Measurements from ENCODE around the gene TOP3A. TPM values are rescaled to one million over a fixed set of nuclear protein-coding genes. Genes with fewer than 3 reads are reported as not detected.

Gene TOP3A
- total RNA-seq, 2 experiments from 2014 or later: 55.4 to 56.9 TPM

GRCh38 chr17:18267927-18268711 is 46.7 kb downstream of the TOP3A start:
- Mint-ChIP-seq H3K4me3 (no peak overlapping the region), H3K36me3 (no peaks in the 10 kb centered on the region), H3K27ac (peak overlapping the region; percentile 20), H3K9me3 (no peaks in the 10 kb centered on the region), H3K27me3 (no peaks in the 10 kb centered on the region), H3K4me1 (peaks cover 13% of the 10 kb centered on the region)
- no peak for DNase-seq

GRCh38 chr17:18267366-18267765 is 47.4 kb downstream of the TOP3A start:
- no peak for DNase-seq
- Mint-ChIP-seq H3K4me3 (no peak overlapping the region), H3K4me1 (peaks cover 16% of the 10 kb centered on the region), H3K36me3 (no peaks in the 10 kb centered on the region), H3K9me3 (no peaks in the 10 kb centered on the region), H3K27ac (no peak overlapping the region), H3K27me3 (no peaks in the 10 kb centered on the region)

GRCh38 chr17:18263885-18264682 is 50.7 kb downstream of the TOP3A start:
- no peak overlapping the region for H3K4me3 Mint-ChIP-seq
- H3K36me3 Mint-ChIP-seq: no peaks in the 10 kb centered on the region
- no peak overlapping the region for H3K27ac Mint-ChIP-seq
- no peak for DNase-seq
- H3K4me1 Mint-ChIP-seq: peaks cover 30% of the 10 kb centered on the region
- no peaks in the 10 kb centered on the region for H3K27me3 Mint-ChIP-seq
- no peaks in the 10 kb centered on the region for H3K9me3 Mint-ChIP-seq

GRCh38 chr17:18262641-18263040 is 52.2 kb downstream of the TOP3A start:
- Mint-ChIP-seq H3K27ac (no peak overlapping the region), H3K9me3 (no peaks in the 10 kb centered on the region), H3K4me1 (peaks cover 25% of the 10 kb centered on the region), H3K36me3 (peaks cover 2% of the 10 kb centered on the region), H3K4me3 (no peak overlapping the region), H3K27me3 (no peaks in the 10 kb centered on the region)
- no peak for DNase-seq

GRCh38 chr17:18262111-18262510 is 52.7 kb downstream of the TOP3A start:
- no peak for DNase-seq
- peaks cover 2% of the 10 kb centered on the region for H3K36me3 Mint-ChIP-seq
- H3K4me3 Mint-ChIP-seq: no peak overlapping the region
- peak overlapping the region; percentile 45 for H3K27ac Mint-ChIP-seq
- no peaks in the 10 kb centered on the region for H3K27me3 Mint-ChIP-seq
- H3K4me1 Mint-ChIP-seq: peaks cover 28% of the 10 kb centered on the region
- H3K9me3 Mint-ChIP-seq: no peaks in the 10 kb centered on the region

GRCh38 chr17:18261659-18262058 is 53.1 kb downstream of the TOP3A start:
- no peaks in the 10 kb centered on the region for H3K9me3 Mint-ChIP-seq
- H3K36me3 Mint-ChIP-seq: peaks cover 2% of the 10 kb centered on the region
- H3K27ac Mint-ChIP-seq: peak overlapping the region; percentile 45
- H3K4me3 Mint-ChIP-seq: peak overlapping the region; percentile 82
- no peaks in the 10 kb centered on the region for H3K27me3 Mint-ChIP-seq
- DNase-seq: no peak
- peaks cover 29% of the 10 kb centered on the region for H3K4me1 Mint-ChIP-seq

GRCh38 chr17:18261146-18261515 is 53.7 kb downstream of the TOP3A start:
- H3K9me3 Mint-ChIP-seq: no peaks in the 10 kb centered on the region
- peaks cover 28% of the 10 kb centered on the region for H3K4me1 Mint-ChIP-seq
- peak overlapping the region; percentile 82 for H3K27ac Mint-ChIP-seq
- no peaks in the 10 kb centered on the region for H3K27me3 Mint-ChIP-seq
- H3K36me3 Mint-ChIP-seq: peaks cover 2% of the 10 kb centered on the region
- peak; percentile 56 for DNase-seq
- peak overlapping the region; percentile 82 for H3K4me3 Mint-ChIP-seq

- no peaks in the 10 kb centered on the region for H3K9me3 Mint-ChIP-seq
- H3K4me3 Mint-ChIP-seq: peak within 1 kb of the TSS; percentile 82
- H3K4me1 Mint-ChIP-seq: peaks cover 28% of the 10 kb centered on the region
- peaks cover 2% of the 10 kb centered on the region for H3K36me3 Mint-ChIP-seq
- peak; percentile 95 for DNase-seq
- H3K27me3 Mint-ChIP-seq: no peaks in the 10 kb centered on the region
- peak within 1 kb of the TSS; percentile 82 for H3K27ac Mint-ChIP-seq
These were observed 54.3 kb downstream of the TOP3A start, which contains the start of gene MIEF2 for GRCh38 chr17:18260332-18261145. Gene MIEF2 (plus strand): TSS chr17:18260662. CDS start chr17:18262721, 2,059 bp downstream.

- Mint-ChIP-seq H3K9me3 (no peaks in the 10 kb centered on the region), H3K4me3 (peak overlapping the region; percentile 82), H3K27ac (peak overlapping the region; percentile 75), H3K36me3 (peaks cover 2% of the 10 kb centered on the region), H3K27me3 (no peaks in the 10 kb centered on the region), H3K4me1 (peaks cover 28% of the 10 kb centered on the region)
- no peak for DNase-seq
These were observed 55.0 kb downstream of the TOP3A start for GRCh38 chr17:18259621-18260331.

- Mint-ChIP-seq H3K4me1 (peaks cover 28% of the 10 kb centered on the region), H3K27ac (peak within 1 kb of the TSS; percentile 90), H3K9me3 (no peaks in the 10 kb centered on the region), H3K36me3 (peaks cover 3% of the 10 kb centered on the region), H3K4me3 (peak within 1 kb of the TSS; percentile 99), H3K27me3 (no peaks in the 10 kb centered on the region)
- peak; percentile 54 for DNase-seq
These were observed 56.3 kb downstream of the TOP3A start, which contains the start of gene FLII for GRCh38 chr17:18258356-18259038. Gene FLII (minus strand): TSS chr17:18258738. CDS start chr17:18258690, 48 bp downstream.

- Mint-ChIP-seq H3K9me3 (no peaks in the 10 kb centered on the region), H3K4me3 (peak overlapping the region; percentile 99), H3K27me3 (no peaks in the 10 kb centered on the region), H3K27ac (peak overlapping the region; percentile 90), H3K4me1 (peaks cover 28% of the 10 kb centered on the region), H3K36me3 (peaks cover 5% of the 10 kb centered on the region)
- DNase-seq: peak; percentile 59
These were observed 56.8 kb downstream of the TOP3A start for GRCh38 chr17:18257982-18258355.

- DNase-seq: peak; percentile 27
- Mint-ChIP-seq H3K4me1 (peaks cover 25% of the 10 kb centered on the region), H3K27me3 (no peaks in the 10 kb centered on the region), H3K27ac (peak overlapping the region; percentile 90), H3K4me3 (peak overlapping the region; percentile 99), H3K36me3 (peaks cover 5% of the 10 kb centered on the region), H3K9me3 (no peaks in the 10 kb centered on the region)
These were observed 57.4 kb downstream of the TOP3A start for GRCh38 chr17:18257268-18257981.

GRCh38 chr17:18256776-18257175 is 58.0 kb downstream of the TOP3A start:
- H3K9me3 Mint-ChIP-seq: no peaks in the 10 kb centered on the region
- no peaks in the 10 kb centered on the region for H3K27me3 Mint-ChIP-seq
- peaks cover 5% of the 10 kb centered on the region for H3K36me3 Mint-ChIP-seq
- H3K4me1 Mint-ChIP-seq: peaks cover 21% of the 10 kb centered on the region
- peak overlapping the region; percentile 34 for H3K27ac Mint-ChIP-seq
- peak overlapping the region; percentile 99 for H3K4me3 Mint-ChIP-seq
- DNase-seq: no peak
